Measurements from ENCODE around the gene PTPRM.
"Not testable (repeated sequence)": the region's sequence is repeated elsewhere in the genome, so short reads cannot be mapped to it uniquely, and the experiment has no call there.

PTPRM gene

GRCh38 chr18:8424917-8425725 is 858.0 kb downstream of the PTPRM start:
- DNase-seq = no peak

GRCh38 chr18:8426401-8426800 is 859.3 kb downstream of the PTPRM start:
- DNase-seq = no peak

- no peak for DNase-seq
Measured at GRCh38 chr18:8427339-8427738, 860.2 kb downstream of the PTPRM start.

- DNase-seq = no peak
Measured at GRCh38 chr18:8428951-8429350, 861.8 kb downstream of the PTPRM start.

- DNase-seq = no peak
Measured at GRCh38 chr18:8431036-8431435, 863.9 kb downstream of the PTPRM start.

- DNase-seq = no peak
Measured at GRCh38 chr18:8433323-8433722, 866.2 kb downstream of the PTPRM start.

- no peak for DNase-seq
Measured at GRCh38 chr18:8433771-8434170, 866.7 kb downstream of the PTPRM start.

- DNase-seq = no peak
Measured at GRCh38 chr18:8435376-8435775, 868.3 kb downstream of the PTPRM start.

- no peak for DNase-seq
Measured at GRCh38 chr18:8439055-8439454, 871.9 kb downstream of the PTPRM start.

- DNase-seq = no peak
Measured at GRCh38 chr18:8443505-8443904, 876.4 kb downstream of the PTPRM start.

- not testable (repeated sequence) for DNase-seq
Measured at GRCh38 chr18:8446936-8447335, 879.8 kb downstream of the PTPRM start.

GRCh38 chr18:8448130-8448529 is 881.0 kb downstream of the PTPRM start:
- no peak for DNase-seq

- DNase-seq = no peak
Measured at GRCh38 chr18:8450013-8450412, 882.9 kb downstream of the PTPRM start.

GRCh38 chr18:8450898-8451665 is 884.0 kb downstream of the PTPRM start:
- no peak for DNase-seq

GRCh38 chr18:8453528-8453927 is 886.4 kb downstream of the PTPRM start:
- no peak for DNase-seq

- no peak for DNase-seq
Measured at GRCh38 chr18:8454136-8454535, 887.0 kb downstream of the PTPRM start.

- no peak for DNase-seq
Measured at GRCh38 chr18:8455661-8456614, 888.8 kb downstream of the PTPRM start.
